ENCODE data around the gene CPNE5. TPM values are rescaled to one million over a fixed set of nuclear protein-coding genes. Genes with fewer than 3 reads are reported as not detected.

Gene CPNE5
- total and polyA plus RNA-seq, 9 donors, result 1.4 to 22.1 (median 6.2) TPM

DNA sequence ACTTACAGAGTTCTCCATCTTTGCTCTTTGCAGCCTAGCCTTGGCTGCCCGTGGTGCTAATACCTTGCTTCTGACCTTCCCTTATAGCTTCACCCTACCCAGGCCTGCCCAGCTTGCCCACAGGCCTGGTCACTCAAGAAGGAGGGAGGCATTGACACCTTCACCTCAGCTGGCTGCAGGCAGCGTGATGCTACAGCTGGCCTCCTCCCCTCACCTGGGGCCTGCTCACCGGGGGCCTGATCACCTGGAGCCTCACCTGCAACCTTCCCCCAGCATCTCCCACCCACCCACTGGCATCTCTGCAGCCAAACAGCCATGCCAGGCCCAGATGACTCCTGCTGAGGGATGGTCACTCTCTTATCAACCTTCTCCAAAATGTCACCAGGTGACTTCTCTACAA, 40.4 kb downstream of the CPNE5 start:
- H3K27me3 ChIP-seq, result no peaks in the 10 kb centered on the region
- H3K4me3 ChIP-seq, result no peak overlapping the region
- no peak for TF ChIP-seq POLR2A (IDR thresholded peaks at IDR 0.05)
- H3K27ac ChIP-seq, result no peak overlapping the region
- H3K4me1 ChIP-seq (ENCODE audit: insufficient read depth), result peaks cover 6% of the 10 kb centered on the region
- WGBS, 3 donors, result 79 to 92% (median 80%) methylated on average over 3 of the region's 3 CpGs
- intact Hi-C loops (cut with DNase I), result no loop called here
- no peaks in the 10 kb centered on the region for H3K9me3 ChIP-seq
- H3K36me3 ChIP-seq, result no peaks in the 10 kb centered on the region
- no peak for DNase-seq

DNA sequence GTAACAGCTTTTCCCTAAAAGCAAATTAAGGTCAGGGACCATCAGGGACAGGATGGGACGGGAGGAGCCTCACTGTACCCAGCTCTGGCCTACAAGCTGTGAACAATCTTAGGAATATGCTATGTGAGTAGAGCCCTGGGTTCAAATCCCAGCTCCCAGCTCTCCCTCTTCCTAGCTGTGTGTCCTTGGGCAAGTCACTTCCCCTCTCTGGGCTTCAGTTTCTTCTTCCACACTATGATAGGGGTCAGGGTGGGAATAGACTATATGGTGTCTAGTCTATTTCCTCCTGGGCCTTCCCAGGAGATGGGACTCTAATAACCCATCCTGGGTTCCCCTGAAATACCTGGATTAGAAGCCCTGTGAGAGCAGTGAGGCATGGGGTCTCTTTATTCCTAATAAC, 41.6 kb downstream of the CPNE5 start:
- intact Hi-C loops (cut with DNase I), result no loop called here
- 94 to 100% (median 94%) methylated on average over 1 of the region's 1 CpG for WGBS, 3 donors
- H3K27ac ChIP-seq, result no peak overlapping the region

GRCh38 chr6:36797055-36797454, 42.2 kb downstream of the CPNE5 start:
- 95 to 98% (median 96%) methylated on average over 12 of the region's 12 CpGs for WGBS, 3 donors
- peaks cover 9% of the 10 kb centered on the region for H3K4me1 ChIP-seq (ENCODE audit: insufficient read depth)
- no peak for DNase-seq
- H3K4me3 ChIP-seq, result no peak overlapping the region
- TF ChIP-seq POLR2A (IDR thresholded peaks at IDR 0.05), result no peak
- TF ChIP-seq EP300 (IDR thresholded peaks at IDR 0.05), result no peak
- TF ChIP-seq, protein P1, sequence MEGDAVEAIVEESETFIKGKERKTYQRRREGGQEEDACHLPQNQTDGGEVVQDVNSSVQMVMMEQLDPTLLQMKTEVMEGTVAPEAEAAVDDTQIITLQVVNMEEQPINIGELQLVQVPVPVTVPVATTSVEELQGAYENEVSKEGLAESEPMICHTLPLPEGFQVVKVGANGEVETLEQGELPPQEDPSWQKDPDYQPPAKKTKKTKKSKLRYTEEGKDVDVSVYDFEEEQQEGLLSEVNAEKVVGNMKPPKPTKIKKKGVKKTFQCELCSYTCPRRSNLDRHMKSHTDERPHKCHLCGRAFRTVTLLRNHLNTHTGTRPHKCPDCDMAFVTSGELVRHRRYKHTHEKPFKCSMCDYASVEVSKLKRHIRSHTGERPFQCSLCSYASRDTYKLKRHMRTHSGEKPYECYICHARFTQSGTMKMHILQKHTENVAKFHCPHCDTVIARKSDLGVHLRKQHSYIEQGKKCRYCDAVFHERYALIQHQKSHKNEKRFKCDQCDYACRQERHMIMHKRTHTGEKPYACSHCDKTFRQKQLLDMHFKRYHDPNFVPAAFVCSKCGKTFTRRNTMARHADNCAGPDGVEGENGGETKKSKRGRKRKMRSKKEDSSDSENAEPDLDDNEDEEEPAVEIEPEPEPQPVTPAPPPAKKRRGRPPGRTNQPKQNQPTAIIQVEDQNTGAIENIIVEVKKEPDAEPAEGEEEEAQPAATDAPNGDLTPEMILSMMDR (IDR thresholded peaks at IDR 0.05), result no peak
- no peaks in the 10 kb centered on the region for H3K36me3 ChIP-seq
- intact Hi-C loops (cut with DNase I), result no loop called here
- no peaks in the 10 kb centered on the region for H3K9me3 ChIP-seq
- H3K27ac ChIP-seq, result no peak overlapping the region
- H3K27me3 ChIP-seq, result no peaks in the 10 kb centered on the region

More for the DNA sequence above, 41.6 kb downstream of the CPNE5 start:
- Histone ChIP-seq H3K4me1 (ENCODE audit: insufficient read depth) (peaks cover 9% of the 10 kb centered on the region), H3K4me3 (no peak overlapping the region), H3K9me3 (no peaks in the 10 kb centered on the region), H3K27me3 (no peaks in the 10 kb centered on the region), H3K36me3 (no peaks in the 10 kb centered on the region)
- no peak for TF ChIP-seq EP300 (IDR thresholded peaks at IDR 0.05)
- no peak for TF ChIP-seq POLR2A (IDR thresholded peaks at IDR 0.05)
- TF ChIP-seq, protein P1 (IDR thresholded peaks at IDR 0.05), result no peak
- DNase-seq, result no peak

- no peaks in the 10 kb centered on the region for H3K27me3 ChIP-seq
- TF ChIP-seq, protein P1 (IDR thresholded peaks at IDR 0.05), result no peak
- TF ChIP-seq EP300 (IDR thresholded peaks at IDR 0.05) (no peak), POLR2A (IDR thresholded peaks at IDR 0.05) (no peak)
- 65 to 74% (median 73%) methylated on average over 5 of the region's 5 CpGs for WGBS, 3 donors
- no peak overlapping the region for H3K27ac ChIP-seq
- no peaks in the 10 kb centered on the region for H3K9me3 ChIP-seq
- intact Hi-C loops (cut with DNase I), result no loop called here
- H3K4me1 ChIP-seq (ENCODE audit: insufficient read depth), result peaks cover 9% of the 10 kb centered on the region
- no peak for DNase-seq
- H3K4me3 ChIP-seq, result no peak overlapping the region
- H3K36me3 ChIP-seq, result no peaks in the 10 kb centered on the region
Observed at GRCh38 chr6:36794713-36795065, 44.6 kb downstream of the CPNE5 start.

GRCh38 chr6:36793913-36794712, 45.1 kb downstream of the CPNE5 start:
- WGBS, 3 donors, result 10 to 17% (median 13%) methylated on average over 19 of the region's 19 CpGs
- no peaks in the 10 kb centered on the region for H3K36me3 ChIP-seq
- H3K4me1 ChIP-seq (ENCODE audit: insufficient read depth), result peaks cover 10% of the 10 kb centered on the region
- H3K27me3 ChIP-seq, result no peaks in the 10 kb centered on the region
- DNase-seq, result peak; percentile 40 to 90 (median 72)
- no peak overlapping the region for H3K4me3 ChIP-seq
- no peaks in the 10 kb centered on the region for H3K9me3 ChIP-seq
- no peak overlapping the region for H3K27ac ChIP-seq
- intact Hi-C loops (cut with DNase I), result no loop called here
- TF ChIP-seq POLR2A (IDR thresholded peaks at IDR 0.05) (no peak), EP300 (IDR thresholded peaks at IDR 0.05) (no peak)
- TF ChIP-seq, protein P1 (IDR thresholded peaks at IDR 0.05), result no peak

All from ovary (tissue), 9 donors.